GM12878 (cell line): Measurements from ENCODE around the gene IFITM5. TPM values are rescaled to one million over a fixed set of nuclear protein-coding genes. Genes with fewer than 3 reads are reported as not detected.
"Not testable (repeated sequence)": the region's sequence is repeated elsewhere in the genome, so short reads cannot be mapped to it uniquely, and the experiment has no call there.

ENCODE experiments used
- ATAC-seq: fragments of 200-7000 bp; cut with Tn5 transposase; 3 replicates; pipeline ENCODE4 v1.9.1; 2020; ENCODE audit warnings: mild to moderate bottlenecking, moderate library complexity
- BruUV-seq: library from RNA; stranded (reverse); fragments of 400-500 nt; replicated peaks from 2 replicates; lab custom pipeline; 2021; lab: Mats Ljungman, UMichigan
- CTCF ChIA-PET: fragments of 300-600 bp; sonication (Branson Sonifier 250); formaldehyde crosslinking; extraction: SDS; loops from one replicate; lab custom pipeline; 2021; ENCODE audit warnings: inconsistent platforms; lab: Yijun Ruan, JAX
- POLR2A ChIA-PET: fragments of 350-600 bp; formaldehyde crosslinking; extraction: SDS; loops from one replicate; lab custom pipeline; 2021; ENCODE audit warnings: inconsistent platforms; lab: Charles Lee
- RAD21 ChIA-PET: fragments of 300-600 bp; sonication (Branson Sonifier 250); formaldehyde crosslinking; loops from one replicate; lab custom pipeline; 2023; ENCODE audit warnings: antibody characterized with exemption; ENCODE audit not compliant: unreplicated experiment; lab: Charles Lee
- SMC1A ChIA-PET: fragments of 300-600 bp; sonication (Branson Sonifier 250); formaldehyde crosslinking; loops from one replicate; lab custom pipeline; 2023; ENCODE audit not compliant: unreplicated experiment, uncharacterized antibody; lab: Charles Lee
- DNase-seq: peaks from one replicate; pipeline ENCODE4 v3.0.0-alpha.2; 2011; ENCODE audit warnings: low read depth, low spot score
- FAIRE-seq: peaks from 3 replicates; lab custom pipeline; 2011; peaks lifted over from hg19 to GRCh38; lab: Jason Lieb, UNC
- H2AFZ ChIP-seq: 2 replicates; pipeline ENCODE4 v1.6.0; 2011; ENCODE audit warnings: low read depth, low read length, control low read depth; ENCODE audit not compliant: control insufficient read depth
- H3K27ac ChIP-seq: 2 replicates; pipeline ENCODE4 v1.5.1; 2011; ENCODE audit warnings: control low read depth; ENCODE audit not compliant: control insufficient read depth, insufficient read depth
- H3K27me3 ChIP-seq, 2 experiments: replicated peaks in 1 of 2; 2 replicates each; pipeline versions ENCODE4 v1.6.0 to v1.6.1; 2011; ENCODE audit warnings: low read length in 1 of 2; ENCODE audit not compliant: control insufficient read depth in 2 of 2, insufficient read depth in 2 of 2
- H3K36me3 ChIP-seq, 2 experiments: 2 replicates each; pipeline ENCODE4 v1.5.1; 2011; ENCODE audit warnings: low read length in 1 of 2; ENCODE audit not compliant: control insufficient read depth in 2 of 2, insufficient read depth in 2 of 2
- H3K4me1 ChIP-seq: 2 replicates; pipeline ENCODE4 v1.6.1; 2011; ENCODE audit warnings: mild to moderate bottlenecking, low read length, moderate library complexity, mixed read lengths; ENCODE audit not compliant: control insufficient read depth, insufficient read depth
- H3K4me2 ChIP-seq: 2 replicates; pipeline ENCODE4 v1.6.0; 2011; ENCODE audit warnings: control low read depth; ENCODE audit not compliant: control insufficient read depth, insufficient read depth
- H3K4me3 ChIP-seq: fragments of 200-600 bp; sonication (generic); 2 replicates; pipeline ENCODE4 v1.5.1; 2016
- H3K79me2 ChIP-seq: 2 replicates; pipeline ENCODE4 v1.6.0; 2011; ENCODE audit warnings: low read length; ENCODE audit not compliant: control insufficient read depth, insufficient read depth
- H3K9ac ChIP-seq: 2 replicates; pipeline ENCODE4 v1.8.0; 2011; ENCODE audit warnings: low read length, control low read depth, mixed read lengths; ENCODE audit not compliant: control insufficient read depth, insufficient read depth
- H3K9me3 ChIP-seq: replicated peaks from 3 replicates; pipeline ENCODE4 v1.5.1; 2011; ENCODE audit warnings: mild to moderate bottlenecking, low read length; ENCODE audit not compliant: control insufficient read depth, insufficient read depth
- H4K20me1 ChIP-seq: 2 replicates; pipeline ENCODE4 v1.6.0; 2011; ENCODE audit not compliant: control insufficient read depth, insufficient read depth
- BHLHE40 ChIP-seq, 2 experiments: fragments of 450-650 bp in 1 of 2; IDR thresholded peaks; 2 replicates each; pipeline ENCODE4 v1.6.1; 2011 to 2017; ENCODE audit warnings: low read depth in 2 of 2, borderline replicate concordance in 1 of 2, improper control_type of control experiment in 1 of 2, low read length in 1 of 2, mild to moderate bottlenecking in 1 of 2
- GATAD2B ChIP-seq: fragments of 450-650 bp; conservative IDR thresholded peaks from 2 replicates; pipeline ENCODE4 v1.6.1; 2017; ENCODE audit warnings: low read depth, mild to moderate bottlenecking, moderate library complexity
- HDAC6 ChIP-seq: fragments of 200-600 bp; sonication (generic); IDR thresholded peaks from one replicate; pipeline ENCODE4 v1.8.0; 2017; ENCODE audit warnings: antibody characterized with exemption; ENCODE audit not compliant: unreplicated experiment
- NKRF ChIP-seq: fragments of 450-650 bp; conservative IDR thresholded peaks from 2 replicates; pipeline ENCODE4 v1.6.1; 2017; ENCODE audit warnings: mild to moderate bottlenecking, moderate library complexity
- YY1 ChIP-seq: IDR thresholded peaks from 2 replicates; pipeline ENCODE4 v1.6.1; 2011; ENCODE audit warnings: low read depth, mild to moderate bottlenecking, low read length
- ZBED1 ChIP-seq: IDR thresholded peaks from 2 replicates; pipeline ENCODE4 v1.6.1; 2016; ENCODE audit warnings: borderline replicate concordance
- WGBS: methylation state at CpG from one replicate; pipeline ENCODE4 v1.1.6; 2016; ENCODE audit warnings: low lambda C conversion rate; ENCODE audit not compliant: insufficient replicate concordance, insufficient coverage; ENCODE audit errors: missing lambda C conversion rate; 5-methylcytosine and 5-hydroxymethylcytosine counted together
- in situ Hi-C: fragments of 300-500 bp; cut with MboI; formaldehyde crosslinking; loops from 9 replicates; pipeline ENCODE4 v1.14.3; 2018; ENCODE audit warnings: mixed read lengths
- intact Hi-C: fragments of 100-400 bp; cut with micrococcal nuclease; formaldehyde crosslinking; loops from one replicate; pipeline ENCODE4 v1.14.2; 2022; ENCODE audit not compliant: unreplicated experiment
- polyA plus RNA-seq, 11 experiments: library from polyadenylated mRNA; depleted of rRNA in 4 of 11; unstranded in 6 of 11; stranded (reverse) in 5 of 11; fragments of >200 nt; fragmentation: Nextera tagmentation in 4 of 11; fragmentation: Illumina TruSeq in 1 of 11; extraction: Ambion mirVana in 4 of 11; extraction: Trizol in 1 of 11; gene quantifications; 1 replicate in 1 of 11; 2 replicates in 10 of 11; pipeline versions ENCODE4 v1.2.1 to v1.2.3, GENCODE V29; 2011 to 2016; ENCODE audit warnings: inconsistent platforms in 2 of 11, missing spikeins in 2 of 11, low read depth in 1 of 11
- total RNA-seq, 4 experiments: library from RNA; depleted of rRNA in 3 of 4; stranded (reverse); fragments of >200 nt in 3 of 4; fragmentation: Illumina TruSeq in 1 of 4; extraction: Trizol in 1 of 4; gene quantifications; 2 replicates each; pipeline versions ENCODE4 v1.2.1 to v1.2.3, GENCODE V29; 2013 to 2021

The IFITM5 gene
- total and polyA plus RNA-seq, 10 of the 15 experiments (the other 5 are each of a cell fraction or from before 2014, with no cell fraction given), result not detected

DNA sequence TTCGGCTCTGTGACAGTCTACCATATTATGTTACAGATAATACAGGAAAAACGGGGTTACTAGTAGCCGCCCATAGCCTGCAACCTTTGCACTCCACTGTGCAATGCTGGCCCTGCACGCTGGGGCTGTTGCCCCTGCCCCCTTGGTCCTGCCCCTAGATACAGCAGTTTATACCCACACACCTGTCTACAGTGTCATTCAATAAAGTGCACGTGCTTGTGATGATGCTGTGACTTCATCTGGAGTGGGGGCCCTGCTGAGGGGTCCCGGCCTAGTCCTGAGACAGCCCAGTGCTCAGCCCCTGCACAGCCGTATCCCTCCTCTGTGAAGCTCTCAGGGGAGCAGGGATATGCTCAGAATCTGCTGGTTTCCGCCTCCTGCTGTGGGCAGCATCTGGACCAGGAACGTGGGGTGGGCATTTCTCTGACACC lies 15.7 kb upstream of the IFITM5 start:
- FAIRE-seq (no peak), DNase-seq (no peak), ATAC-seq (no peak)
- Histone ChIP-seq H3K4me1 (peaks cover 15% of the 10 kb centered on the region), H3K36me3 (peaks cover 2 to 5% of the 10 kb centered on the region in 2 experiments; a peak in 3 of 4 replicates), H2AFZ (no peak overlapping the region), H3K9ac (peak overlapping the region; percentile 99), H3K4me2 (peak overlapping the region; percentile 97), H3K27me3 (no peaks in the 10 kb centered on the region; a peak in 1 of 4 replicates), H3K79me2 (peaks cover 66% of the 10 kb centered on the region), H4K20me1 (no peaks in the 10 kb centered on the region), H3K27ac (peak overlapping the region; percentile 98), H3K4me3 (peak overlapping the region; percentile 87), H3K9me3 (no peaks in the 10 kb centered on the region)
- RAD21 ChIA-PET, result interaction anchor here (1.1 to 4.5 kb wide), 5 partner anchors 12 to 108 kb away, joined by 3 to 46 read pairs (median 4); partner anchors contain the start of genes BET1L and RIC8A
- SMC1A ChIA-PET, result interaction anchor here (1.0 to 4.0 kb wide), 4 partner anchors 9 to 39 kb away, joined by 3 to 42 read pairs (median 4); no protein-coding TSS in a partner anchor
- POLR2A ChIA-PET, result interaction anchor here (0.9 to 4.5 kb wide), 6 partner anchors 9 to 58 kb away, joined by 3 to 45 read pairs (median 6); no protein-coding TSS in a partner anchor
- WGBS, result 14% methylated on average over 9 of the region's 9 CpGs
- intact Hi-C loops, result loop anchor here (2.0 kb wide), 1 partner anchor 16 kb away; no protein-coding TSS in a partner anchor
- no TSS peak for BruUV-seq
- CTCF ChIA-PET, result interaction anchor here (1.0 to 3.7 kb wide), 4 partner anchors 13 to 108 kb away, joined by 3 to 43 read pairs (median 10); partner anchors contain the start of genes BET1L and RIC8A
- in situ Hi-C loops, result no loop called here
- TF ChIP-seq YY1 (no peak), NKRF (0 out of 2 replicates have a peak, but pooled peaks have one; percentile 35), HDAC6 (peak; percentile 53), ZBED1 (no peak), GATAD2B (0 out of 2 replicates have a peak, but pooled peaks have one; percentile 21), BHLHE40 (IDR thresholded peaks at IDR 0.05; ENCODE audit: borderline replicate concordance in 1 of 2, low read depth in 2 of 2, low read length in 1 of 2) (peak; percentile 45 to 72; a peak in 3 of 4 replicates)

- FAIRE-seq, BruUV-seq, ATAC-seq, H3K27me3 ChIP-seq, DNase-seq, in situ Hi-C loops, H2AFZ ChIP-seq, H4K20me1 ChIP-seq, H3K9me3 ChIP-seq, H3K36me3 ChIP-seq: not testable (repeated sequence)
- peaks cover 13% of the 10 kb centered on the region for H3K4me1 ChIP-seq
- RAD21 ChIA-PET, result interaction anchor here (1.4 to 4.5 kb wide), 2 partner anchors 40 to 107 kb away, joined by 3 to 46 read pairs; partner anchors contain the start of genes BET1L and RIC8A
- peak overlapping the region; percentile 87 for H3K4me3 ChIP-seq
- 2% methylated on average over 6 of the region's 6 CpGs for WGBS
- H3K27ac ChIP-seq, result peak overlapping the region; percentile 98
- H3K4me2 ChIP-seq, result peak overlapping the region; percentile 88
- H3K79me2 ChIP-seq, result peaks cover 72% of the 10 kb centered on the region
- intact Hi-C loops, result loop anchor here (2.0 kb wide), 1 partner anchor 16 kb away; no protein-coding TSS in a partner anchor
- CTCF ChIA-PET, result interaction anchor here (1.0 to 3.7 kb wide), 3 partner anchors 14 to 107 kb away, joined by 3 to 43 read pairs (median 12); partner anchors contain the start of genes BET1L and RIC8A
- SMC1A ChIA-PET, result interaction anchor here (1.6 to 4.0 kb wide), 3 partner anchors 15 to 39 kb away, joined by 3 to 42 read pairs (median 4); no protein-coding TSS in a partner anchor
- POLR2A ChIA-PET, result interaction anchor here (0.5 to 4.5 kb wide), 3 partner anchors 15 to 49 kb away, joined by 3 to 45 read pairs (median 40); no protein-coding TSS in a partner anchor
- H3K9ac ChIP-seq, result peak overlapping the region; percentile 99
Measured at GRCh38 chr11:314554-314875, 15.2 kb upstream of the IFITM5 start.
